Measurements from ENCODE around the gene TBC1D12.

DNA sequence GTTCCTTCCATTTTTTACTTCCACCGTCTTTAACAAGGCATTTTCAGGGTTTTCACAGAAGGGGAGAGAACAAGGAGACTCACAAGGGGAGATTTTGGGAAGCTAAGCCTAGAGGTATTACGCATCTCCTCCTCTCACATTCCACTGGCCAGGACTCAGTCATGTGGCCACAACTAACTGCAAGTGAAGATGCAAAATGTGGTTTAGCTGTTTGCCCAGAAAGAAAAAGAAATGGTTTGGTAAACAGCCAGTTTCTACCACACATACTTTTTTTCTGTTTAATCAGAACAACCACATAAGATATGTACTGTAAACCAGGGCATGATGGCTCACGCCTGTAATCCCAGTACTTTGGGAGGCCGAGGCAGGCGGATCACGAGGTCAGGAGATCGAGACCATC is 121.8 kb downstream of the TBC1D12 start:
- TF ChIP-seq POLR2AphosphoS5 (IDR thresholded peaks at IDR 0.05) (no peak), CTCF (IDR thresholded peaks at IDR 0.05) (no peak), EP300 (IDR thresholded peaks at IDR 0.05) (no peak)
